Activated T-helper 1 cell treated with Interleukin-2 at 50 U/mL for 16 hours (primary cell): ENCODE measurements around the gene KRTAP5-6.
"Not testable (repeated sequence)": the region's sequence is repeated elsewhere in the genome, so short reads cannot be mapped to it uniquely, and the experiment has no call there.

ENCODE experiments used
- DNase-seq: peaks from one replicate; pipeline ENCODE4 v3.0.0-alpha.2; 2020; ENCODE audit warnings: low read depth

The KRTAP5-6 gene

GRCh38 chr11:1683904-1684572 is 13.0 kb upstream of the KRTAP5-6 start:
- DNase-seq: not testable (repeated sequence)

GRCh38 chr11:1684886-1685874 is 11.8 kb upstream of the KRTAP5-6 start:
- DNase-seq: not testable (repeated sequence)

- not testable (repeated sequence) for DNase-seq
Measured at GRCh38 chr11:1686220-1686619, 10.8 kb upstream of the KRTAP5-6 start.

GRCh38 chr11:1688336-1688947 is 8.6 kb upstream of the KRTAP5-6 start:
- not testable (repeated sequence) for DNase-seq

- not testable (repeated sequence) for DNase-seq
Measured at GRCh38 chr11:1689250-1690166, 7.5 kb upstream of the KRTAP5-6 start.

GRCh38 chr11:1690167-1691025 is 6.6 kb upstream of the KRTAP5-6 start:
- no peak for DNase-seq

GRCh38 chr11:1691026-1691877 is 5.7 kb upstream of the KRTAP5-6 start:
- DNase-seq: no peak

- DNase-seq: no peak
Measured at GRCh38 chr11:1691878-1692707, 4.9 kb upstream of the KRTAP5-6 start.

- DNase-seq: no peak
Measured at GRCh38 chr11:1692708-1693326, 4.2 kb upstream of the KRTAP5-6 start.

GRCh38 chr11:1693327-1694063 is 3.5 kb upstream of the KRTAP5-6 start:
- DNase-seq: peak; percentile 55

- DNase-seq: peak; percentile 66
Measured at GRCh38 chr11:1694064-1694845, 2.7 kb upstream of the KRTAP5-6 start.

- no peak for DNase-seq
Measured at GRCh38 chr11:1694846-1695547, 2.0 kb upstream of the KRTAP5-6 start.

- DNase-seq: no peak
Measured at GRCh38 chr11:1695548-1696108, 1.4 kb upstream of the KRTAP5-6 start.

- no peak for DNase-seq
Measured at GRCh38 chr11:1699771-1700170, 2.8 kb downstream of the KRTAP5-6 start.

- DNase-seq: no peak
Measured at GRCh38 chr11:1701091-1701807, 4.3 kb downstream of the KRTAP5-6 start.
